Myocyte (in vitro differentiated cells): ENCODE results near the gene BOD1L1. TPM values are rescaled to one million over a fixed set of nuclear protein-coding genes. Genes with fewer than 3 reads are reported as not detected.

Experiments used
- DNase-seq: peaks from one replicate; pipeline ENCODE4 v3.0.0-alpha.2; 2012; ENCODE audit warnings: low read depth
- microRNA-seq: library from miRNA; unstranded; fragments of <30 nt; microRNA quantifications from one replicate; pipeline ENCODE4, GENCODE V29; 2016
- total RNA-seq: library from RNA; depleted of rRNA; stranded (reverse); fragments of >200 nt; gene quantifications from 2 replicates; pipeline ENCODE4 v1.2.3, GENCODE V29; 2014

BOD1L1 gene
- total RNA-seq, 1 donor from 2014 or later: 31.9 TPM

- DNase-seq: no peak
Observed at GRCh38 chr4:13527192-13527980, 100.1 kb downstream of the BOD1L1 start.

- DNase-seq: no peak
Observed at GRCh38 chr4:13526658-13527057, 100.9 kb downstream of the BOD1L1 start.

GRCh38 chr4:13525606-13526281, 101.8 kb downstream of the BOD1L1 start:
- no peak for DNase-seq

- no peak for DNase-seq
Observed at GRCh38 chr4:13524504-13525243, 102.9 kb downstream of the BOD1L1 start.

- no peak for DNase-seq
Observed at GRCh38 chr4:13523591-13524503, 103.7 kb downstream of the BOD1L1 start.

- DNase-seq: no peak
Observed at GRCh38 chr4:13523105-13523477, 104.4 kb downstream of the BOD1L1 start.

- no peak for DNase-seq
Observed at GRCh38 chr4:13522282-13523104, 105.0 kb downstream of the BOD1L1 start.

- no peak for DNase-seq
Observed at GRCh38 chr4:13521047-13521446, 106.5 kb downstream of the BOD1L1 start.

Small RNA genes lying within 50 kb of the gene (microRNA-seq; reads per million reads assigned to microRNA genes)
- gene MIR5091: not detected

Other genes starting within 250 kb of the BOD1L1 start
- gene RAB28, start 143.4 kb downstream of the BOD1L1 start, total RNA-seq: 15.0 and 22.9 TPM in 2 replicates
- 7.5 and 10.3 TPM in 2 replicates for gene NKX3-2, start 83.2 kb downstream of the BOD1L1 start, total RNA-seq